ENCODE measurements around the gene DRD4.

- TF ChIP-seq CTCF (IDR thresholded peaks at IDR 0.05; ENCODE audit: low read depth, low read length, poor library complexity, severe bottlenecking): no peak
- TF ChIP-seq EZH2phosphoT487 (IDR thresholded peaks at IDR 0.05; ENCODE audit: borderline replicate concordance, low read length): no peak
Measured at GRCh38 chr11:621838-622237, 15.2 kb upstream of the DRD4 start.
